CD14-positive monocyte (primary cell): Measurements from ENCODE around the gene DNAJC9. TPM values are rescaled to one million over a fixed set of nuclear protein-coding genes. Genes with fewer than 3 reads are reported as not detected.

Experiments
- DNase-seq, 3 donors: peaks; one replicate each; pipeline ENCODE4 v3.0.0-alpha.2; 2011 to 2022
- H2AFZ ChIP-seq: 2 replicates; pipeline ENCODE4 v1.6.0; 2012; ENCODE audit warnings: mild to moderate bottlenecking, low read depth, low read length, inconsistent platforms; ENCODE audit not compliant: insufficient read depth, poor library complexity, severe bottlenecking
- H3K27ac ChIP-seq, 2 donors: 1 replicate in 1 of 2; 2 replicates in 1 of 2; pipeline ENCODE4 v1.5.1; 2012 to 2013; ENCODE audit warnings: low read length in 2 of 2, control low read depth in 1 of 2, inconsistent platforms in 1 of 2, low read depth in 1 of 2, mild to moderate bottlenecking in 1 of 2
- H3K27me3 ChIP-seq, 2 donors: one replicate each; pipeline versions ENCODE4 v1.6.0 to v1.6.1; 2011 to 2013; ENCODE audit warnings: low read length in 2 of 2; ENCODE audit not compliant: control insufficient read depth in 2 of 2, insufficient read depth in 2 of 2
- H3K36me3 ChIP-seq, 2 donors: replicated peaks in 1 of 2; 1 replicate in 1 of 2; 2 replicates in 1 of 2; pipeline versions ENCODE4 v1.5.1 to v1.6.1; 2012 to 2013; ENCODE audit warnings: low read length in 2 of 2, control low read depth in 1 of 2, inconsistent platforms in 1 of 2, mild to moderate bottlenecking in 1 of 2; ENCODE audit not compliant: insufficient read depth in 2 of 2, control insufficient read depth in 1 of 2
- H3K4me1 ChIP-seq, 2 donors: 1 replicate in 1 of 2; 2 replicates in 1 of 2; pipeline versions ENCODE4 v1.5.1 to v1.6.1; 2012 to 2013; ENCODE audit warnings: low read length in 2 of 2, control low read depth in 1 of 2, inconsistent platforms in 1 of 2, mild to moderate bottlenecking in 1 of 2, moderate library complexity in 1 of 2; ENCODE audit not compliant: insufficient read depth in 2 of 2, control insufficient read depth in 1 of 2
- H3K4me2 ChIP-seq: replicated peaks from 2 replicates; pipeline ENCODE3; 2012; ENCODE audit warnings: low read length, moderate library complexity, mild to moderate bottlenecking; ENCODE audit not compliant: poor library complexity, severe bottlenecking; ENCODE audit errors: extremely low read depth
- H3K4me3 ChIP-seq, 3 experiments: fragments of 200-600 bp in 1 of 3; sonication (generic) in 1 of 3; replicated peaks in 1 of 3; 1 replicate in 2 of 3; 2 replicates in 1 of 3; pipeline ENCODE4 v1.5.1; 2011 to 2013; ENCODE audit warnings: low read length in 3 of 3, mild to moderate bottlenecking in 3 of 3, control low read depth in 2 of 3, low read depth in 2 of 3, inconsistent platforms in 1 of 3, moderate library complexity in 1 of 3
- H3K79me2 ChIP-seq: 2 replicates; pipeline ENCODE4 v1.6.0; 2012; ENCODE audit warnings: mild to moderate bottlenecking, control low read depth, inconsistent platforms, low read length, moderate library complexity; ENCODE audit not compliant: insufficient read depth
- H3K9ac ChIP-seq: 2 replicates; pipeline ENCODE4 v1.6.0; 2017; ENCODE audit warnings: low read length, mild to moderate bottlenecking; ENCODE audit not compliant: insufficient read depth, poor library complexity, severe bottlenecking
- H3K9me3 ChIP-seq, 2 donors: replicated peaks in 1 of 2; 1 replicate in 1 of 2; 2 replicates in 1 of 2; pipeline versions ENCODE4 v1.5.1 to v1.6.1; 2012 to 2013; ENCODE audit warnings: low read length in 2 of 2, control low read depth in 1 of 2; ENCODE audit not compliant: control insufficient read depth in 1 of 2, insufficient read depth in 1 of 2
- H4K20me1 ChIP-seq: 2 replicates; pipeline ENCODE4 v1.6.0; 2012; ENCODE audit warnings: mild to moderate bottlenecking, low read length, control low read depth, moderate library complexity; ENCODE audit not compliant: insufficient read depth
- H3K27ac Mint-ChIP-seq, 7 donors: one replicate each; pipeline ENCODE4 v1.8.0; 2020; ENCODE audit warnings: mild to moderate bottlenecking in 7 of 7, mixed read lengths in 7 of 7, moderate library complexity in 6 of 7, inconsistent platforms in 2 of 7
- H3K27me3 Mint-ChIP-seq, 3 donors: one replicate each; pipeline ENCODE4 v1.8.0; 2021 to 2022; ENCODE audit warnings: low read depth in 3 of 3, mild to moderate bottlenecking in 3 of 3, mixed read lengths in 3 of 3, moderate library complexity in 3 of 3, inconsistent platforms in 1 of 3
- H3K36me3 Mint-ChIP-seq, 2 donors: one replicate each; pipeline ENCODE4 v1.8.0; 2020; ENCODE audit warnings: mixed read lengths in 2 of 2, inconsistent platforms in 1 of 2, mild to moderate bottlenecking in 1 of 2
- H3K4me1 Mint-ChIP-seq: one replicate; pipeline ENCODE4 v1.8.0; 2020; ENCODE audit warnings: mild to moderate bottlenecking, mixed read lengths
- H3K4me3 Mint-ChIP-seq, 2 donors: one replicate each; pipeline ENCODE4 v1.8.0; 2020; ENCODE audit warnings: mild to moderate bottlenecking in 2 of 2, mixed read lengths in 2 of 2, moderate library complexity in 1 of 2
- H3K9me3 Mint-ChIP-seq, 7 donors: one replicate each; pipeline ENCODE4 v1.8.0; 2020 to 2022; ENCODE audit warnings: mixed read lengths in 7 of 7, mild to moderate bottlenecking in 6 of 7, moderate library complexity in 6 of 7, inconsistent platforms in 2 of 7
- intact Hi-C, 2 donors: fragments of 100-400 bp; cut with micrococcal nuclease; formaldehyde crosslinking; loops; one replicate each; pipeline versions ENCODE4 v1.15.0 to v1.15.1; 2023
- polyA plus RNA-seq, 3 donors: library from polyadenylated mRNA; depleted of rRNA in 1 of 3; unstranded in 2 of 3; stranded (reverse) in 1 of 3; fragments of 300-500 nt in 2 of 3; fragments of >200 nt in 1 of 3; fragmentation: Illumina TruSeq in 2 of 3; gene quantifications; 1 replicate in 2 of 3; 2 replicates in 1 of 3; pipeline ENCODE4 v1.2.3, GENCODE V29; 2012 to 2021
- TF ChIP-seq, protein P1 (sequence below): fragments of 200-600 bp; IDR thresholded peaks from one replicate; pipeline ENCODE4 v1.8.0; 2022; ENCODE audit warnings: antibody characterized with exemption, mild to moderate bottlenecking

DNAJC9 gene
- polyA plus RNA-seq, 3 donors: 2.3 to 7.2 (median 2.4) TPM

- Histone ChIP-seq H3K4me2 (no peak overlapping the region), H3K9ac (no peak overlapping the region), H3K79me2 (no peaks in the 10 kb centered on the region), H3K9me3 (no peaks in the 10 kb centered on the region), H3K27me3 (no peaks in the 10 kb centered on the region), H2AFZ (no peak overlapping the region), H3K27ac (no peak overlapping the region), H3K36me3 (peaks cover 5 to 7% of the 10 kb centered on the region in 2 donors), H4K20me1 (no peaks in the 10 kb centered on the region), H3K4me3 (no peak overlapping the region), H3K4me1 (peaks cover 28 to 29% of the 10 kb centered on the region in 2 donors)
- no peak for DNase-seq
- Mint-ChIP-seq H3K4me1 (peaks cover 32% of the 10 kb centered on the region), H3K27ac (no peak overlapping the region), H3K4me3 (no peak overlapping the region), H3K27me3 (no peaks in the 10 kb centered on the region), H3K36me3 (peaks cover 22 to 31% of the 10 kb centered on the region in 2 donors), H3K9me3 (no peaks in the 10 kb centered on the region)
- intact Hi-C loops: no loop called here
- TF ChIP-seq, protein P1, sequence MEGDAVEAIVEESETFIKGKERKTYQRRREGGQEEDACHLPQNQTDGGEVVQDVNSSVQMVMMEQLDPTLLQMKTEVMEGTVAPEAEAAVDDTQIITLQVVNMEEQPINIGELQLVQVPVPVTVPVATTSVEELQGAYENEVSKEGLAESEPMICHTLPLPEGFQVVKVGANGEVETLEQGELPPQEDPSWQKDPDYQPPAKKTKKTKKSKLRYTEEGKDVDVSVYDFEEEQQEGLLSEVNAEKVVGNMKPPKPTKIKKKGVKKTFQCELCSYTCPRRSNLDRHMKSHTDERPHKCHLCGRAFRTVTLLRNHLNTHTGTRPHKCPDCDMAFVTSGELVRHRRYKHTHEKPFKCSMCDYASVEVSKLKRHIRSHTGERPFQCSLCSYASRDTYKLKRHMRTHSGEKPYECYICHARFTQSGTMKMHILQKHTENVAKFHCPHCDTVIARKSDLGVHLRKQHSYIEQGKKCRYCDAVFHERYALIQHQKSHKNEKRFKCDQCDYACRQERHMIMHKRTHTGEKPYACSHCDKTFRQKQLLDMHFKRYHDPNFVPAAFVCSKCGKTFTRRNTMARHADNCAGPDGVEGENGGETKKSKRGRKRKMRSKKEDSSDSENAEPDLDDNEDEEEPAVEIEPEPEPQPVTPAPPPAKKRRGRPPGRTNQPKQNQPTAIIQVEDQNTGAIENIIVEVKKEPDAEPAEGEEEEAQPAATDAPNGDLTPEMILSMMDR: no peak
Measured at GRCh38 chr10:73226663-73227062, 20.4 kb downstream of the DNAJC9 start.

- TF ChIP-seq, protein P1: no peak
- Histone ChIP-seq H4K20me1 (no peaks in the 10 kb centered on the region), H2AFZ (no peak overlapping the region), H3K9ac (no peak overlapping the region), H3K4me2 (no peak overlapping the region), H3K27ac (no peak overlapping the region), H3K9me3 (no peaks in the 10 kb centered on the region), H3K36me3 (peaks cover 0 to under 1% of the 10 kb centered on the region in 2 donors), H3K27me3 (no peaks in the 10 kb centered on the region), H3K4me1 (peaks cover 28 to 29% of the 10 kb centered on the region in 2 donors), H3K79me2 (no peaks in the 10 kb centered on the region), H3K4me3 (no peak overlapping the region)
- DNase-seq: no peak
- H3K4me1 Mint-ChIP-seq: peaks cover 29% of the 10 kb centered on the region
- H3K4me3 Mint-ChIP-seq: no peak overlapping the region
- no peaks in the 10 kb centered on the region for H3K9me3 Mint-ChIP-seq
- no peaks in the 10 kb centered on the region for H3K27me3 Mint-ChIP-seq
- H3K27ac Mint-ChIP-seq: no peak overlapping the region
- peaks cover 18 to 23% of the 10 kb centered on the region in 2 donors for H3K36me3 Mint-ChIP-seq
- intact Hi-C loops: no loop called here
Measured at GRCh38 chr10:73225518-73225917, 21.5 kb downstream of the DNAJC9 start.
